Measurements from ENCODE around the gene KEAP1. TPM values are rescaled to one million over a fixed set of nuclear protein-coding genes. Genes with fewer than 3 reads are reported as not detected.

KEAP1 gene
- total and polyA plus RNA-seq, 9 of the 15 experiments (the other 6 are each of a cell fraction or from before 2014, with no cell fraction given) = 2.1 to 95.6 (median 64.3) TPM

DNA sequence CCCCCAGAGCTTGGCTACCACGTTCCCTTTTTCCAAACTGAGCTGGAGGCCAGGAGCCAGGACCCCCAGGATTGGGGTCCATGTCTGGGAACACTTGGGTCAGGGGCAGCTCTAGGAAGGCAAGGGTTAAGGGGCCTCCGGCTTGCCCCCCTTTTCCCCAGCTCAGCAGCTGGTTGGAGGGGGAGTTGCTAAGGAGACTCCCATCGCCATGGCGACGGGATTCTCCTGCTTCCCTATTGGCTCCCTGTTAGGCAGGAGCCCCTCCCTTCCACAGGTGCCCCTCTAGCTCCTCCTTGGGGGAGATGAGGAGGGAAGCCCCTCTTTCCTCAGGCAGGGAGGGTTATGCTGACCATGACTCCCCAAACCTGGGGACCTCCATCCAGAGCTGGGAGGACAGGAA lies 48.9 kb downstream of the KEAP1 start:
- BruUV-seq (replicated peaks) = no TSS peak
- CTCF ChIA-PET (ENCODE audit: low intra/inter-chr PET ratio) = no interaction called here
- DNase-seq (ENCODE audit: extremely low read depth in 1 of 4, low spot score in 3 of 4) = peak; percentile 50 to 56 (median 54)
- no peak overlapping the region for H3K4me2 ChIP-seq (ENCODE audit: insufficient read depth, low read length)
- no peak overlapping the region for H2AFZ ChIP-seq (ENCODE audit: low read depth, low read length)
- in situ Hi-C loops (cut with MboI) (no loop called here), intact Hi-C loops (cut with micrococcal nuclease) (no loop called here)
- H3K9ac ChIP-seq (ENCODE audit: insufficient read depth in 1 of 2, low read depth in 2 of 2, low read length in 2 of 2) = no peak overlapping the region
- no peaks in the 10 kb centered on the region for H3K27me3 ChIP-seq (ENCODE audit: control insufficient read depth in 2 of 2, insufficient read depth in 2 of 2, low read length in 2 of 2)
- H3K9me1 ChIP-seq (ENCODE audit: control insufficient read depth, insufficient read depth, low read length) = peaks cover 4% of the 10 kb centered on the region
- peaks cover 14% of the 10 kb centered on the region; the same call in 2 of the 3 replicates for H3K79me2 ChIP-seq (ENCODE audit: control insufficient read depth, insufficient read depth, low read length)
- ATAC-seq = no peak
- 87% methylated on average over 3 of the region's 5 CpGs for WGBS (ENCODE audit: insufficient coverage, low coverage, missing lambda C conversion rate)
- peaks cover 14 to 37% of the 10 kb centered on the region in 2 experiments for H3K4me1 ChIP-seq (replicated peaks in 1 of 2; ENCODE audit: control insufficient read depth in 2 of 2, insufficient read depth in 2 of 2, low read length in 2 of 2)
- no peak overlapping the region for H3K27ac ChIP-seq (ENCODE audit: extremely low read depth, low read depth, low read length)
- H3K9me3 ChIP-seq (replicated peaks; ENCODE audit: control insufficient read depth, insufficient read depth, low read depth, low read length) = no peaks in the 10 kb centered on the region
- FAIRE-seq = no peak
- H4K20me1 ChIP-seq (replicated peaks; ENCODE audit: control insufficient read depth, insufficient read depth, low read length) = peaks cover 17% of the 10 kb centered on the region
- no peak overlapping the region for H3K4me3 ChIP-seq
- POLR2A ChIA-PET = interaction anchor here (0.6 kb wide), 2 partner anchors 9 to 19 kb away, joined by 3 to 4 read pairs; no protein-coding TSS in a partner anchor
- peaks cover 55% of the 10 kb centered on the region; the same call in 2 of the 3 replicates for H3K36me3 ChIP-seq (ENCODE audit: control insufficient read depth, insufficient read depth, low read length)
- TF ChIP-seq CHD2 (IDR thresholded peaks at IDR 0.05; ENCODE audit: low read depth, low read length) (no peak), RCOR1 (IDR thresholded peaks at IDR 0.05; ENCODE audit: borderline replicate concordance in 1 of 2, low read depth in 2 of 2, low read length in 2 of 2) (no peak), KAT8 (IDR thresholded peaks at IDR 0.05; ENCODE audit: low read depth) (no peak), CSDE1 (IDR thresholded peaks at IDR 0.05) (peak in 1 of 2 experiments; percentile 68; a peak in 1 of 4 replicates), NFYB (IDR thresholded peaks at IDR 0.05; ENCODE audit: extremely low read depth, insufficient read length) (no peak), BRD9 (IDR thresholded peaks at IDR 0.05; ENCODE audit: low read depth, partially characterized antibody) (no peak), ZNF140 (CRISPR knock-in tag; IDR thresholded peaks at IDR 0.05) (no peak), RFX1 (IDR thresholded peaks at IDR 0.05) (peak; percentile 95), RUNX1 (IDR thresholded peaks at IDR 0.05; ENCODE audit: low read depth) (no peak), ZNF41 (CRISPR knock-in tag; conservative IDR thresholded peaks at IDR 0.05) (no peak), ZNF212 (CRISPR knock-in tag; IDR thresholded peaks at IDR 0.05) (no peak), ZNF316 (IDR thresholded peaks at IDR 0.05) (no peak), MYNN (IDR thresholded peaks at IDR 0.05) (peak; percentile 28; the same call in 1 of the 2 replicates), MYNN (CRISPR knock-in tag; IDR thresholded peaks at IDR 0.05) (no peak)
- TF ChIP-seq, protein P1, sequence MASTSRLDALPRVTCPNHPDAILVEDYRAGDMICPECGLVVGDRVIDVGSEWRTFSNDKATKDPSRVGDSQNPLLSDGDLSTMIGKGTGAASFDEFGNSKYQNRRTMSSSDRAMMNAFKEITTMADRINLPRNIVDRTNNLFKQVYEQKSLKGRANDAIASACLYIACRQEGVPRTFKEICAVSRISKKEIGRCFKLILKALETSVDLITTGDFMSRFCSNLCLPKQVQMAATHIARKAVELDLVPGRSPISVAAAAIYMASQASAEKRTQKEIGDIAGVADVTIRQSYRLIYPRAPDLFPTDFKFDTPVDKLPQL (IDR thresholded peaks at IDR 0.05; ENCODE audit: extremely low read depth, insufficient read length) = no peak
- TF ChIP-seq, protein P2, sequence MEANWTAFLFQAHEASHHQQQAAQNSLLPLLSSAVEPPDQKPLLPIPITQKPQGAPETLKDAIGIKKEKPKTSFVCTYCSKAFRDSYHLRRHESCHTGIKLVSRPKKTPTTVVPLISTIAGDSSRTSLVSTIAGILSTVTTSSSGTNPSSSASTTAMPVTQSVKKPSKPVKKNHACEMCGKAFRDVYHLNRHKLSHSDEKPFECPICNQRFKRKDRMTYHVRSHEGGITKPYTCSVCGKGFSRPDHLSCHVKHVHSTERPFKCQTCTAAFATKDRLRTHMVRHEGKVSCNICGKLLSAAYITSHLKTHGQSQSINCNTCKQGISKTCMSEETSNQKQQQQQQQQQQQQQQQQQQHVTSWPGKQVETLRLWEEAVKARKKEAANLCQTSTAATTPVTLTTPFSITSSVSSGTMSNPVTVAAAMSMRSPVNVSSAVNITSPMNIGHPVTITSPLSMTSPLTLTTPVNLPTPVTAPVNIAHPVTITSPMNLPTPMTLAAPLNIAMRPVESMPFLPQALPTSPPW (CRISPR knock-in tag; IDR thresholded peaks at IDR 0.05) = peak; percentile 48; the same call in 1 of the 2 replicates
- TF ChIP-seq, protein P3, sequence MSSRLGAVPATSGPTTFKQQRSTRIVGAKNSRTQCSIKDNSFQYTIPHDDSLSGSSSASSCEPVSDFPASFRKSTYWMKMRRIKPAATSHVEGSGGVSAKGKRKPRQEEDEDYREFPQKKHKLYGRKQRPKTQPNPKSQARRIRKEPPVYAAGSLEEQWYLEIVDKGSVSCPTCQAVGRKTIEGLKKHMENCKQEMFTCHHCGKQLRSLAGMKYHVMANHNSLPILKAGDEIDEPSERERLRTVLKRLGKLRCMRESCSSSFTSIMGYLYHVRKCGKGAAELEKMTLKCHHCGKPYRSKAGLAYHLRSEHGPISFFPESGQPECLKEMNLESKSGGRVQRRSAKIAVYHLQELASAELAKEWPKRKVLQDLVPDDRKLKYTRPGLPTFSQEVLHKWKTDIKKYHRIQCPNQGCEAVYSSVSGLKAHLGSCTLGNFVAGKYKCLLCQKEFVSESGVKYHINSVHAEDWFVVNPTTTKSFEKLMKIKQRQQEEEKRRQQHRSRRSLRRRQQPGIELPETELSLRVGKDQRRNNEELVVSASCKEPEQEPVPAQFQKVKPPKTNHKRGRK (tag; IDR thresholded peaks at IDR 0.05) = no peak
- TF ChIP-seq, protein P4, sequence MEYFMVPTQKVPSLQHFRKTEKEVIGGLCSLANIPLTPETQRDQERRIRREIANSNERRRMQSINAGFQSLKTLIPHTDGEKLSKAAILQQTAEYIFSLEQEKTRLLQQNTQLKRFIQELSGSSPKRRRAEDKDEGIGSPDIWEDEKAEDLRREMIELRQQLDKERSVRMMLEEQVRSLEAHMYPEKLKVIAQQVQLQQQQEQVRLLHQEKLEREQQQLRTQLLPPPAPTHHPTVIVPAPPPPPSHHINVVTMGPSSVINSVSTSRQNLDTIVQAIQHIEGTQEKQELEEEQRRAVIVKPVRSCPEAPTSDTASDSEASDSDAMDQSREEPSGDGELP (CRISPR knock-in tag; IDR thresholded peaks at IDR 0.05; ENCODE audit: borderline replicate concordance) = 0 out of 2 replicates have a peak, but pooled peaks have one; percentile 20
- TF ChIP-seq, protein P5, sequence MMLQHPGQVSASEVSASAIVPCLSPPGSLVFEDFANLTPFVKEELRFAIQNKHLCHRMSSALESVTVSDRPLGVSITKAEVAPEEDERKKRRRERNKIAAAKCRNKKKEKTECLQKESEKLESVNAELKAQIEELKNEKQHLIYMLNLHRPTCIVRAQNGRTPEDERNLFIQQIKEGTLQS (IDR thresholded peaks at IDR 0.05) = no peak
- TF ChIP-seq, protein P5 (CRISPR knock-in tag; conservative IDR thresholded peaks at IDR 0.05) = no peak

Data from K562 (cell line).